HL-60 (cell line): ENCODE data around the gene C4orf17.

Experiments used
- DNase-seq, 2 experiments: peaks; one replicate each; pipeline ENCODE4 v3.0.0-alpha.2; 2010 to 2020; ENCODE audit warnings: low read depth in 1 of 2, low spot score in 1 of 2
- H3K27ac ChIP-seq: fragments of 250-450 bp; sonication (Bioruptor Pico); replicated peaks from 2 replicates; pipeline ENCODE4 v1.5.1; 2020; ENCODE audit warnings: mild to moderate bottlenecking, moderate library complexity
- H3K27me3 ChIP-seq: fragments of 250-450 bp; sonication (Bioruptor Pico); 2 replicates; pipeline ENCODE4 v1.5.1; 2021; ENCODE audit warnings: mild to moderate bottlenecking, moderate library complexity; ENCODE audit not compliant: insufficient read depth, poor library complexity, severe bottlenecking
- H3K4me3 ChIP-seq: replicated peaks from 2 replicates; pipeline ENCODE4 v1.5.1; 2011; ENCODE audit warnings: mild to moderate bottlenecking, control low read depth, low read length; ENCODE audit not compliant: insufficient read depth
- CTCF ChIP-seq: IDR thresholded peaks from one replicate; pipeline ENCODE4 v1.5.1; 2011; ENCODE audit warnings: low read length, control low read depth, inconsistent platforms; ENCODE audit not compliant: insufficient read depth
- GABPA ChIP-seq: IDR thresholded peaks from 2 replicates; pipeline ENCODE4 v1.6.1; 2012; ENCODE audit warnings: low read depth
- POLR2AphosphoS5 ChIP-seq: IDR thresholded peaks from 2 replicates; pipeline ENCODE4 v1.6.1; 2012; ENCODE audit warnings: low read depth
- REST ChIP-seq: IDR thresholded peaks from 2 replicates; pipeline ENCODE4 v1.6.1; 2012; ENCODE audit warnings: low read depth; ENCODE audit not compliant: insufficient replicate concordance
- SPI1 ChIP-seq: IDR thresholded peaks from 2 replicates; pipeline ENCODE4 v1.6.1; 2012; ENCODE audit warnings: low read depth, mild to moderate bottlenecking, borderline replicate concordance

Gene C4orf17

GRCh38 chr4:99572527-99573240 lies 61.9 kb downstream of the C4orf17 start:
- no peaks in the 10 kb centered on the region for H3K27me3 ChIP-seq
- no peak overlapping the region for H3K27ac ChIP-seq
- no peak for DNase-seq
- no peak overlapping the region for H3K4me3 ChIP-seq
- TF ChIP-seq GABPA, result no peak
- TF ChIP-seq POLR2AphosphoS5, result no peak
- no peak for TF ChIP-seq REST
- TF ChIP-seq SPI1, result no peak
- TF ChIP-seq CTCF, result no peak

- Histone ChIP-seq H3K27ac (no peak overlapping the region), H3K4me3 (no peak overlapping the region), H3K27me3 (no peaks in the 10 kb centered on the region)
- no peak for DNase-seq
- no peak for TF ChIP-seq GABPA
- TF ChIP-seq POLR2AphosphoS5, result no peak
- TF ChIP-seq SPI1, result no peak
- TF ChIP-seq REST, result no peak
- no peak for TF ChIP-seq CTCF
Measured at GRCh38 chr4:99573735-99574368, 63.0 kb downstream of the C4orf17 start.

- Histone ChIP-seq H3K4me3 (no peak within 1 kb of the TSS), H3K27me3 (no peaks in the 10 kb centered on the region), H3K27ac (no peak within 1 kb of the TSS)
- no peak for DNase-seq
- no peak for TF ChIP-seq SPI1
- no peak for TF ChIP-seq CTCF
- no peak for TF ChIP-seq GABPA
- TF ChIP-seq REST, result no peak
- no peak for TF ChIP-seq POLR2AphosphoS5
Measured at GRCh38 chr4:99574530-99575324, 63.9 kb downstream of the C4orf17 start, which contains the start of gene MTTP. TSS of gene MTTP (plus strand) at chr4:99574824. CDS start at chr4:99574910, 86 bp downstream.
